ACHN (cell line): ENCODE results near the gene GFOD1.
"Not testable (repeated sequence)": the region's sequence is repeated elsewhere in the genome, so short reads cannot be mapped to it uniquely, and the experiment has no call there.

Experiments used
- DNase-seq: peaks from one replicate; pipeline ENCODE4 v3.0.0-alpha.2; 2015
- in situ Hi-C: cut with HindIII; loops from 2 replicates; pipeline ENCODE4 v1.10.0; 2017; ENCODE audit warnings: low sequenced_read_pairs, low pct_ligation_motif_present, low pct_unique_long_range_greater_than_20kb

Gene GFOD1

DNA sequence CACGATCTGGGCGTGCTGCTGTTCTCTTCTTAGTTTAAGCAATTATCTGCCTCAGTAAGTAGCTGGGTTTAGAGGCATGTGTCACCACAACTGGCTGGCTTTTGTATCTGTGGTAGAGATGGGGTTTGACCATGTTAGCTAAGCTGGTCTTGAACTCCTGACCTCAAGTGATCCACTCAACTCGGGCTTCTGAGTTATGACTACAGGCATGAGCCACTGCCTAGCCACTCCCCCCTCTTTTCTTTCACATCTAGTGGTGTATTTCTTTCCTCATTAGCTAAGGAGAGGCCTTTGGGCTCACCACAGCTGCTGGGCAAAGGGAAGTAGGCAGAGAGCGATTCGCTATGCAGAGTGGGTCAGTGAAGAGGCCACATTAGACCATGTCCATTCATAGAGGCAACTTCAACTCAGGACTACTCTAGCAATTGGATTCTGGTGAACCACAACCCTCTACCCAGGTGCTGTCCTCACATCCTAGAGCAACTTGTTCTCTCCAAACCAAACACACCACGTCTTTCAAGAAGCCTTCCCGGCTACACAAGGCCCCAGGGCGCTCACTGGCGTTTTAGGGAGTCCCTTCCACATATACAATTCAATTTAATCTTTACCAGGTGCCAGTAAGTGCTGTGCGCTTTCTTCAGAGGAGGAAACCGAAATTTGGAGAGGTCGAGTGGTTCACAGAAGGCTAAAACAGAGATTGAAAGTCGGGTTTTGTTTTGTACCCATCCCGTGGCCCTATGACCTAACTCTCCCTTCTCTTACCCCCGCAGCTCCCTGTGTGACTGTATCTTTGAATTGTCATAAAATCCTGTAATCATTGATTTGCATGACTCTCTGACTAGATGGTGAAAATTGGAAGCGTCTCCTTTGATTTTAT is 26.5 kb upstream of the GFOD1 start:
- in situ Hi-C loops, result no loop called here
- no peak for DNase-seq

- in situ Hi-C loops, result no loop called here
- no peak for DNase-seq
These were observed 25.5 kb upstream of the GFOD1 start for GRCh38 chr6:13512900-13513299.

GRCh38 chr6:13511913-13512717 is 24.7 kb upstream of the GFOD1 start:
- in situ Hi-C loops, result no loop called here
- DNase-seq, result no peak

- in situ Hi-C loops, DNase-seq: not testable (repeated sequence)
These were observed 23.8 kb upstream of the GFOD1 start for GRCh38 chr6:13511141-13511571.

- DNase-seq, result not testable (repeated sequence)
These were observed 23.0 kb upstream of the GFOD1 start for GRCh38 chr6:13510433-13510832.

DNA sequence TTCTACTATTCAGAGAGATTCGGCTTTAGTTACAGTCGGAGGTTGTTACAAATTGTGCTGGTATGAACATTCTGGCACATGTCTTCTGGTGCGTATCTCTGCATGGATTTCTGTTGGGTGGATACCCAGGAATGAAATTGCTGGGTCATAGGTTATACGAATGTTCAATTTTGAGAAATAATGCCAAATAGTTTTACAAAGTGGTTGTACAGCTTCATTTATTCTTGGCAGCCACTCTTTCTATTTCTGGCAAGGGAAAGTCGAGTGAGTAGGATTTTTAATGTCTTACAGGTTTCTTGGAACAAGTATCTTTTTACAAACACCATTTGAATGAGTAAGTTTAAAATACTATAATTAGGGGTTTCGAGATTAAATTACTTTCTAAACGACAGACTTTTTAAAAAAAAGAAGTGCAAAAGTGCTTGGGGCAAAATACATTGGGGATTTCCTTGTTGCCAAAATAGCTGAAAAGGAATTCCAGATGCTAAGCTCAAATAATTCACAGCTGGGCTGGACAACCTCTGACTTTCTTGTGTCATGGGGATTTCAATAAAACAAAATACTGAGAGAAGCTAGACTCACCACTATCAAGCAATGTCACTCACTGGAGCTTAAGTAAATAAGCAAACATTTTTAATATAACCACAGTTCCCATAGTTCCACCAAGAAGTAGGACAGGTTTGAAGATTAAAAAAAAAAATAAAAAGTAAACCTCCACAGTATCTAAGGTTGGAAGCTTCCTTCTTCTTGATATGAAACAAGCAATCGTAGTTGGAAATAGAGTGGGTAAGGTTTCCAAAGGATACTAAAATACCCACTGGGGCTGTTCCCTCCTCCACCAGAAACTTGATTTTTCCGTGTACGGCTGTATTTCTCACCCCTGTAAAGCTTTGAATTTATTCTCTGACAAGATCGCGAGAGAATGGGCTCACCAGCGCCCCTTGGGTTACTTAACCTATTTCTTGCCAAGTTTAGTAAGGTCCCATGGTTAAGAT is 21.6 kb upstream of the GFOD1 start:
- in situ Hi-C loops, result no loop called here
- DNase-seq, result no peak

More at GRCh38 chr6:13510433-13510832, 23.0 kb upstream of the GFOD1 start:
- in situ Hi-C loops, result not testable (repeated sequence)

DNA sequence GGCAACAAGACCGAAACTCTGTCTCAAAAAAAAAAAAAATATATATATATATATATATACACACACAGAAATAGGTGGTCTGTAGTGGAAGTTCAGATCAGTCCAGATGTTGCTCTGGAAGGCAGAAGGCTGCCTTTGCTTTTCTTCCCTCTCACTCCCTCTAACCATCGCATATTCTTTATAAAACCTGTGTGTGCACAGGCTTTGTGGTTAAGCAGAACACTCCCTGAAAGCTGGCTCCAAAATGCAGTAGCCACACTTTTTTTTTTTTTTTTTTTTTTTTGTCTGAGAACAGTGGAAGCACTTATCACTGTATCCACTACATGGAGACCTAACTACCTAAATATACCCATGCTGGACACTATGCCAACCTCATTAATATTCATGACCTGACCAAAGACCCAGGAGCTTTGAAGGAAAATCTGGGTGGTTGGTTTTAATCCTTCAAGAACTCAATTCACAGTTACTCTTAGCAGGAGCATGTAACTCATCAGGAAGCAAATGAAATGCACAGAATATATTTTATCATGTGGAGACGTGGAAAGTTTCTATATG is 20.0 kb upstream of the GFOD1 start:
- no peak for DNase-seq
- in situ Hi-C loops, result no loop called here

DNA sequence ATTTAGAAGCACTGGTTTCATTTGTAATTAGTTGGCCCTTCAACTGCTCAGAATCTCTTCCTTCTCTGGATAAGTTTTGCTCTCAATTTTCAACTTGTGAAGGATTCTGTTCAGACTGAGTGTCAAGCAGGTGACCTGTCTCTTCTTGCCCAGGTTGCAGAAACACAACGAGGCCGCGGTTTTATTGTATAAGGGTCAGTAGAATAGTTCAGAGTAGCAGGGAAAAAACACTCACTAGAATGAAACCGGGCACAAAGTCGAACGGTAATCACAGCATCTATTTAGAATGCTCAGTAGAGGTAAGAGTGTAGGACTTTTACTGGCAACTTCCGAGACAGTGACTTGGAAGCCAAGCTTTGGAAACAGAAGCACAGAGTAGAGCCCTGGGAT is 17.9 kb upstream of the GFOD1 start:
- no peak for DNase-seq
- in situ Hi-C loops, result no loop called here

DNA sequence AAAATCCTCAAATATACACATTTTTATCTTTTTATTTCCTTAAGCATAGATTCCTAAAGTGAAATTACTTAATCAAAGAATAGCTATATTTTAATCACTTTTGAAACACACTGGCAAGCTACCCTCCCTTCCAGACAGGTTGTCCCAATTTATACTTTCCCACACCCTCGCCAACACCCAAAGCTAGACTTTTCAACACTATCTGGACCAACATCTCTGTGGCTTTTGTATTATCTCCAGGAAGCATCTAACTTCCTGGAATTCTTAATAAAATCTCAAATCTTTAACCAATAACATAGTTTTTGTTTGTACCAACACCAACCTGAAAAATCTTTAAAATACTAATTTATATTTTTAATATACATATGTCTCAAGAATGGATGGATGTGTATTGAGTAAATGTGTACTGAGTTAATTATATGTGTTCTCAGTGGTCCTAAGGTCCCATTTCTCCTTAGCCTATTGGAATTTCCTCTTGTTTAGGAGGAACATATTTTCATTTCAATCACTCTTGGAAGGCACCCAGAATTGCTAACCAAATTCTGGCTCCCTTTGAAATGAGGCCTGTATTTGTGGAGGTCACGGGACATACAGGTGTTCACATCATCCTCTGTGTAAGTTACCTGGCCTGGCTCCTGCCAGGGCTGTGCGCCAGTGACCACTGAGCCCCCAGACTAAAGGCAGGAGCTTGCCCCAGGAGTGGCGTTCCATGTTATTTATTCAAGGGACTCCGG is 17.4 kb upstream of the GFOD1 start:
- no peak for DNase-seq
- in situ Hi-C loops, result no loop called here

DNA sequence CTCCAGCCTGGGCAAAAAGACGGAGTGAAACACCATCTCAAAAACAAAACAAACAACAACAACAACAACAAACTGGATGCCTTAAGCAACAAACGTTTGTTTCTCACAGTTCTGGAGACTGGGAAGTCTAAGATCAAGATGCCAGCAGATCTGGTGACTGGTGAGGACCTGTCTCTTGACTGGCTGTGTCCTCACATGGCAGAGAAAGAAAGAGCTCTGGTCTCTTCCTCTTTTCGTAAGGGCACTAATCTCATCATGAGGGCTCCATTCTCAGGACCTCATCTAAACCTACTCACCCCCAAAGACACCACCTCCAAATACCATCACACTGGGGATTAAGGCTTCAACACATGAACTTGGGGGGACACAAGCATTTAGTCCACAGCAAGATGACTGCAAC is 13.5 kb upstream of the GFOD1 start:
- DNase-seq, result no peak
- in situ Hi-C loops, result no loop called here

- no peak for DNase-seq
- in situ Hi-C loops, result no loop called here
These were observed 12.9 kb upstream of the GFOD1 start for GRCh38 chr6:13500264-13500663.

GRCh38 chr6:13496513-13497190 is 9.3 kb upstream of the GFOD1 start:
- peak; percentile 56 for DNase-seq
- in situ Hi-C loops, result no loop called here

DNA sequence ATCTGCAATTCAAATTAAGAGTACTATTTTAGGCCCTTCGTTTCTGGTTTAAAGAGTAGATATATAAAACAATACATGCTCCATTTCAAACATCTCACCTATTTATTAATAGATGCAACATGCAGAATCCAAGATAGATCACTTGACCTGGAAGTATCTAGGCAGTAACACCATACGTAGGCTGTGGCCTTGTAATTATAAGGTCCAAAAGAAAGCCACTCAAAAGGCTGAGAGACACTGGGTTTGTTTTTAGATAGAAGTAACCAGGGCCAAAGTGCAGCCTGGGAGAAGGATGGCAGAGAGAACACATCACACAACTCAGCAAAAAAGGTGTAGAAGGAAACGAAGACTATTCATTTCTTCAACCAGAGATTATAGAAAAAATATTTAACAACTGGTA is 8.4 kb upstream of the GFOD1 start:
- in situ Hi-C loops, result no loop called here
- DNase-seq, result no peak

DNA sequence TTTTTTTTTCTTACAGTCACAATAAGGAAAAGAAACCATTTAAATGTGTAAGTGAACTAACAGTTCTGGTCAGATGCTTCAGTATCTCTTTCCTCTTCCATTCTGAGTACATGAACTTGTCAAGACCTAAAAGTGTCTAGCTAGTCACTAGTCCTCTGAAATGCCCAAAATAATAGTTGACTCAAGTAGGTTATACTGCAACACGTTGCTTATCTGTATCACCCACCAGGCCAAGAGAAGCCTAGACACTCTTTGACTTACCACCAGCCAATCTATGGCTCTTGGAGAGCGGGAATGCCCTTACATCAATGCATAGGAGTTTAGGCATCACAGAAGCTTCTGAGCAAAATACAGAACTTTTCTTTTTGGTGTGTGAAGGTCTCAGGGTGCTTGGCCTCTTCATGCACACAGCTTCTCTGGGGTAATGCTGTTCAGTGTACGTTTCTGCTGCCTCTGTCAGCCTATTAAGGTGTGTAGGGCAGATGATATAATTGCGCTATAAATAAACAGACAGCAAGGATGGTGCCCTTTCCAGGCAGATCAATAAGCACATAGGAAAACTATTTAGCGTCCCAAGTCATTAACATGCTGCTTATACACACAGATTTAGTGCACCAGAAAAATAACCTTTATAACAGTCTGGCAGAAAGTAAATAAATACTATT is 7.8 kb upstream of the GFOD1 start:
- no peak for DNase-seq
- in situ Hi-C loops, result no loop called here

DNA sequence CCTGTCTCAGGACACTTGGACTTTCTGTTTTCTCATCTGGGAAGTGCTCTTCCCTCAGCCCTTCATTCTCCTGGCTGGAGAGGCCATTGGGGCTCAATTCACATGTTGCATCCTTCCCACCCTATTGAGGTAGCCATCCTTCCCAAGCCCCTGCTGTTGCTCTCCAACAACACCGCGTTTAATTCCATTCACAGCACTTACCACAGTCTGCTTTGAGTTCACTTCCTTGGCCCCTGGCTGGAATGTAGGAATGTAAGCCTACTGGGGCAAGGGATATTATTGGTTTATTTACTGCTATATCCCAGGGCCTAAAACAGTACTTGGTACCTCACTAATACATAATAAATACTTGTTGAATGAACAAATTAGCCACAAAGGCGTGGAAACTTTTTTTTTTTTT is 6.7 kb upstream of the GFOD1 start:
- no peak for DNase-seq
- in situ Hi-C loops, result no loop called here

DNA sequence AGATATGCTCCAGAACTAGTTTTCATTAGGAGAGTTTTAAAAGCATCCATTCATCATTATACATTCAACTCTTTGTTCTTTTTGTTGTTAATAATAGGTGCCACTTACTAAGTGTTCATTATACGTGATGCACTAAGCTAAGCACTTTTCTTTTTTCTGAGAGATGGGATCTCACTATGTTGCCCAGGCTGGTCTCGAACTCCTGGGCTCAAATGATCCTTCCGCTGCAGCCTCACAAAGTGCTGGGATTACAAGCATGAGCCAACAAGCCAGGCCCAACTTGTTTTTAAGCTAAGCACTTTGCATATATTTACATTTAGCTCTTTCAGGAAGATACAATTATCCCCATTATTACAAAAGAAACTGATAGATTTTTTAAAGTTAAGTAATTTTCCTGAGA is 5.7 kb upstream of the GFOD1 start:
- in situ Hi-C loops, result no loop called here
- no peak for DNase-seq

DNA sequence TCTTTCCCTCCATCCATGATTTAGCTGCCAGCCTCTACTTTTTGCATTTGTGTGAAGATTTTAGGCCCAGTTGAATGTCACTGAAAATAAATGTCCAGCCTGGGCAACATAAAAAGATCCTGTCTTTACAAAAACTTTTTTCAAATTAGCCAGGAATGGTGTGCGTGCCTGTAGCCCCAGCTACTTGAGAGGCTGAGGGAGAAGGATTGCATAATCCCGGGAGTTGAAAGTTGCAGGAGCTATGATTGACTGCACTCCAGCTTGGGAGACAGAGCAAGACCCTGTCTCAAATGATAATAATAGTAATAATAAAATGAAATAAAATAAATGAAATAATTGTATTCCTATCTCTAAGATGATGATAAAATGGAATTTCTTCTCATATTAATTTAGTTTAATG is 5.0 kb upstream of the GFOD1 start:
- DNase-seq, result no peak
- in situ Hi-C loops, result no loop called here
